LNCaP clone FGC (cell line): ENCODE results near the gene BCL2L11.
"Not testable (repeated sequence)": the region's sequence is repeated elsewhere in the genome, so short reads cannot be mapped to it uniquely, and the experiment has no call there.

Experiments used
- DNase-seq: peaks from one replicate; pipeline ENCODE4 v3.0.0-alpha.2; 2011; ENCODE audit warnings: low read depth
- H3K4me3 ChIP-seq: 2 replicates; pipeline ENCODE4 v1.5.1; 2011; ENCODE audit warnings: mild to moderate bottlenecking, low read depth, low read length, control low read depth
- CTCF ChIP-seq: IDR thresholded peaks from 2 replicates; pipeline ENCODE4 v1.5.1; 2012; ENCODE audit warnings: mild to moderate bottlenecking; ENCODE audit not compliant: control insufficient read depth, insufficient read depth; ENCODE audit errors: extremely low read depth

BCL2L11 gene

DNA sequence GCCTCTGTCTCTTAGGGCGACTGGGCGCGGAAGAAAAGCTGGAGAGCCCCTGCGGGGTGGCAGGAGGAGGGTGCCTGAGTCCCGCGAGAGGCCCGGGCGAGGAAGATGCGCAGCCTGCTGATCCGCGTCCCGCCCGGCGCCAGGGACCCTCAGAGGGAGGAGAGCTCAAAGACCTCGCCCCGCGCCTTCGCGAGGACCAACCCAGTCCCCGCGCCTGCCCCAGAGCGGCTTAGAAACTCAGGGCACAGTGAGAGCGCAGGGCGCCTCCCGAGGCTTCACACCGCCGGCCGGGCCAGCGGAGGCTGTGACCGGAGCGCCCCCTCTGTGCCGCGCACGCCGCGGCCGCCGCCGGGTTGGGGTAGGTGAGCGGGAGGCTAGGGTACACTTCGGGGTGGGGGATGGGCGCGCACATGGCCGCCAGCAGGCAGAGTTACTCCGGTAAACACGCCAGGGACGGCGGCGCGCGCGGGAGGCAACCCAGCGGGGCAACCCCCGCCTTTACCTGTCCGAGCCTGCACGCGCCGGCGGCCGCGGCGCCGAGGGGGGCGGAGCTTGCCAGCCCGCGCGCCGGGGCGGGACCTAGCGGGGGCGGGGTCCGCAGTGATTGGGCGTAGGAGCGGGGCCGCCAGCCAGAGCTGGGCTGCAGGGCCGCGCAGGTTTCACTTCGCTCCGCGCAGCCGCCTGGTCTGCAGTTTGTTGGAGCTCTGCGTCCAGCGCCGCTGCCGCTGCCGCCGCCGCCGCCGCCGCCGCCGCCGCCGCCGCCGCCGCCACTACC, at the start of gene BCL2L11:
Gene BCL2L11, plus strand, starts transcription at position 662 of the 775 bp plus-strand sequence. CDS start 2,832 bp downstream, outside the sequence.
- peak; percentile 45 for TF ChIP-seq CTCF

DNA sequence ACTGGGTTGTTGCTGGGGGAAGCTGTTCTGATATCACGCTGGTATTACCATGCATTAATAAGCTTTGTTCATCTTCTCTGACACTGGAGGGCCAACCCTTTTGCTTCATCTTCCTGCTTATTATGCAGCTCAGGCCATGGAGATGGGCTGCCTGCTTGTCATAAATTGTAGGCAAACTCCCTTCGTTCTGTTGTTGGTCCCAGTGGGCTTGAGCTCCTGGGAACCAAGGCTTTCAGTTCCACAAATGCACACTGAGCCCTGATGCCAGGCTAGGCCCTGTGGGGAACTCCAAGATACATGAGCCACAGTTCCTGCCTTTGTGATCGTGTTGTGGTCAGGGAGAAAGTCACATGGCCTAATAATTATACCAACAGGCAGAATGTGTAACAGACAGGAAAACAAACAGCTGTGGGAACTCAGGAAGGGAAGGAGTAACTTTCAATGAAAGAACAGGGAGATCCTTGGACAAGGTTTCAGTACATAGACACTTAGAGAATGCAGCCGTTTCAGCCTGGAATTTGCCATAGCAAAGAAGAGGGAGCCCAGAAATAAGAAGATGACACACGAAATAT, 49.0 kb upstream of the BCL2L11 start:
- no peak for DNase-seq
- H3K4me3 ChIP-seq: no peak overlapping the region
- TF ChIP-seq CTCF: no peak

More for the DNA sequence above, at the start of gene BCL2L11:
- peak; percentile 70 for DNase-seq
- peak within 1 kb of the TSS; percentile 86 for H3K4me3 ChIP-seq

GRCh38 chr2:111072220-111072871, 48.4 kb upstream of the BCL2L11 start:
- no peak overlapping the region for H3K4me3 ChIP-seq
- TF ChIP-seq CTCF: no peak
- no peak for DNase-seq

DNA sequence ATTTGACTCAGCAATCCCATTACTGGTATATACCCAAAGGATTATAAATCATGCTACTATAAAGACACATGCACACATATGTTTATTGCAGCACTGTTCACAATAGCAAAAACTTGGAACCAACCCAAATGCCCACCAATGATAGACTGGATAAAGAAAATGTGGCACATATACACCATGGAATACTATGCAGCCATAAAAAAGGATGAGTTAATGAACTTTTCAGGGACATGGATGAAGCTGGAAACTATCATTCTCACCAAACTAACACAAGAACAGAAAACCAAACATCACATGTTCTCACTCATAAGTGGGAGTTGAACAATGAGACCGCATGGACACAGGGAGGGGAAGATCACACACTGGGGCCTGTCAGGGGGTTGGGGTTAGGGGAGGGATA, 38.1 kb upstream of the BCL2L11 start:
- DNase-seq, H3K4me3 ChIP-seq: not testable (repeated sequence)

DNA sequence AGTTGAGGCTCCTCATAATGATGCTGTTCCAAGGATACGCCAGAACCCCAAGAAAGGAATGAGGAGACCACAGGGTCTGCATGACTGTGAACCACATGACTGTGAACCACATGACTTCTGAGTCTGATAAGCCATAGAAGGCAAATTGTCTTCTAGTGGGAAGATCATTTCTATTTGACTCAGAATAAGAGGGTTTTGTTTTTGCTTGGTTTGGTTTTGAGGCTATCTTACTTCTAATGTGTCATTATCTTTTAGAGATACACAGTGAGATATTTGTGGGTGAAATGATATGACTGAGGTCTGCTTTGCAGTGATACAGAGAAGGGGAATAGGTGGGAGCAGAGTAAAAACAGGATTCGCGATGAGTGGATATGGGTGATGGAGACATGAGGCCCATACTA, 28.9 kb upstream of the BCL2L11 start:
- no peak for DNase-seq
- no peak for TF ChIP-seq CTCF

GRCh38 chr2:111094691-111095090, 26.0 kb upstream of the BCL2L11 start:
- H3K4me3 ChIP-seq: no peak overlapping the region
- DNase-seq: no peak
- TF ChIP-seq CTCF: no peak

More for the DNA sequence above, 28.9 kb upstream of the BCL2L11 start:
- no peak overlapping the region for H3K4me3 ChIP-seq

DNA sequence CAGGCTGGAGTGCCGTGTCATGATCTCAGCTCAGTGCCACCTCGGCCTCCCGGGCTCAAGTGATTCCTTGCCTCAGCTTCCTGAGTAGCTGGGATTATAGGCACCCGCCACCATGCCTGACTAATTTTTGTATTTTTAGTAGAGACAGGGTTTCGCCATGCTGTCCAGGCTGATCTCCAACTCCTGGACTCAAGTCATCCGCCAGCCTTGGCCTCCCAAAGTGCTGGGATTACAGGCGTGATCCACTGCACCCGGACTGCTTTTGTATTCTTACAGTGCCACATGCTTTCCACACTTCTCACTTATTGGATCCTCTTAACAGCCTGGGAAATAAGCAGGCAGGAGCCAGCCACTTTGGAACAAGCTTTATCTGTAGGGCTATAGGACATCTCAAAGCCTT, 25.3 kb upstream of the BCL2L11 start:
- H3K4me3 ChIP-seq: no peak overlapping the region
- TF ChIP-seq CTCF: no peak
- DNase-seq: no peak
